T-helper 2 cell treated with Interferon-gamma antibody and Interleukin-4, amounts not matched to agents 100 ng/mL and 5 ng/mL, for 36 hours (primary cell): ENCODE results near the gene TREX2. TPM values are rescaled to one million over a fixed set of nuclear protein-coding genes. Genes with fewer than 3 reads are reported as not detected.

Experiments used
- intact Hi-C: fragments of 100-400 bp; cut with micrococcal nuclease; formaldehyde crosslinking; loops from one replicate; pipeline ENCODE4 v1.15.1; 2023
- total RNA-seq: library from RNA; stranded (reverse); gene quantifications from 2 replicates; pipeline ENCODE4 v1.2.3, GENCODE V29; 2022

TREX2 gene, protein sequence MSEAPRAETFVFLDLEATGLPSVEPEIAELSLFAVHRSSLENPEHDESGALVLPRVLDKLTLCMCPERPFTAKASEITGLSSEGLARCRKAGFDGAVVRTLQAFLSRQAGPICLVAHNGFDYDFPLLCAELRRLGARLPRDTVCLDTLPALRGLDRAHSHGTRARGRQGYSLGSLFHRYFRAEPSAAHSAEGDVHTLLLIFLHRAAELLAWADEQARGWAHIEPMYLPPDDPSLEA
- total RNA-seq, result 2.2 and 2.3 TPM in 2 replicates

DNA sequence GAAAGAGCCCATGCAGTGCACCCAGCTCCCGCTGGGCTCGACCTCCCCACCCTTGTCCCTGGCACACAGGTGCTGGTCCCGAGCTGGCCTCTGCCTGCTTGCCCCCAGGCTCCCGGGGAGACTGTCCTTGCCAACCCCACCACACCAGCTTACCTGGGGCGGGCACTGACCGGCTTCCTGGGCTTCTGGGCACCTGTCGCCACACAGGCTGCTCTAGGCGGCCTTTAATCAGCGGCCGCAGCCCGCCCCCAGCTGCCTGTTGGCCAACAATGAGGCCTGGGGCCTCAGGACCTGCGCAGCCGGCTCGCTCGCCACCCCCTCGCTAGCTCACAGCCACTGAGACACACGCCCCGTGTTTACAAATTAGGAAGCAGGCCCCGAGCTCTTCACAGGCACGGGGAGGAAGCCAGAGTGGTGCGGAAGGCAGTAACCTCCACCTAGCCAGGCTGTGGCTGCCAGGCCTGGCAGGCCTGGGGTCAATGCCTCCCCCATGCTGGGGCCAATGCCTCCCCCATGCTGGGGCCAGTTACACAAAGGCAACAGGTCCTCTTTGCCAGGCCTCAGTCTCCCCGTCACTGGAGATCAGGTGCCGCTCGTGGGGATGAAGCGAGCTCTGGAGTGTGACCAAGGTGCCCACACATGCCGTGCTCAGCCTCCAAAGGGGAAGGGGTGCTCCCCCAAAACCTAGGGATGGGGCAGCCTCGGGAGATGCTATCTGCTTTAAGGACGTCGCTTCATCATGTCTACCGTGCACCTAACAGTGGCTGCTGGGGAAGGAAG lies at the start of gene TREX2:
TREX2 (minus strand) TSS at position 201 of the 780 bp plus-strand sequence. CDS start 626 bp downstream, outside the sequence.
- intact Hi-C loops, result no loop called here

DNA sequence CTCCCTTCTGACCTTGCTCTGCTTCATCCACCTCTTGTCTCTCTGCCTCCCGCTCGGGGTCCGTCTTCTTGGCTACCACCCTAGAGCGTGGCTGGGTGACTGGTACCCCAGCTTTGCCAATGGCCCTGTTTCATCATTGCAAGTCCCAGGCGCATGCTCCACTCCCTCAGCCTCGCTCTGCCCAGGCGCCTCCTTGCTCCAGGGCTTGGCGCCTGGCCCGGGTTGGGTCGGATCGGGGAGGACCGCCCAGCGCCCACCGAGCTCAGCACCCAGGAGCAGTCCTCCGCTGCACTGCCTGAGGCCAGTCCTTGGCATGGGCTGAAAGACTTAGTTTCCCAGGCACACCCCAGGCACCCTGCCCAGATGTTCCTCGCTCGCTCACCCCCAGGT lies 49.5 kb upstream of the TREX2 start:
- intact Hi-C loops, result no loop called here

DNA sequence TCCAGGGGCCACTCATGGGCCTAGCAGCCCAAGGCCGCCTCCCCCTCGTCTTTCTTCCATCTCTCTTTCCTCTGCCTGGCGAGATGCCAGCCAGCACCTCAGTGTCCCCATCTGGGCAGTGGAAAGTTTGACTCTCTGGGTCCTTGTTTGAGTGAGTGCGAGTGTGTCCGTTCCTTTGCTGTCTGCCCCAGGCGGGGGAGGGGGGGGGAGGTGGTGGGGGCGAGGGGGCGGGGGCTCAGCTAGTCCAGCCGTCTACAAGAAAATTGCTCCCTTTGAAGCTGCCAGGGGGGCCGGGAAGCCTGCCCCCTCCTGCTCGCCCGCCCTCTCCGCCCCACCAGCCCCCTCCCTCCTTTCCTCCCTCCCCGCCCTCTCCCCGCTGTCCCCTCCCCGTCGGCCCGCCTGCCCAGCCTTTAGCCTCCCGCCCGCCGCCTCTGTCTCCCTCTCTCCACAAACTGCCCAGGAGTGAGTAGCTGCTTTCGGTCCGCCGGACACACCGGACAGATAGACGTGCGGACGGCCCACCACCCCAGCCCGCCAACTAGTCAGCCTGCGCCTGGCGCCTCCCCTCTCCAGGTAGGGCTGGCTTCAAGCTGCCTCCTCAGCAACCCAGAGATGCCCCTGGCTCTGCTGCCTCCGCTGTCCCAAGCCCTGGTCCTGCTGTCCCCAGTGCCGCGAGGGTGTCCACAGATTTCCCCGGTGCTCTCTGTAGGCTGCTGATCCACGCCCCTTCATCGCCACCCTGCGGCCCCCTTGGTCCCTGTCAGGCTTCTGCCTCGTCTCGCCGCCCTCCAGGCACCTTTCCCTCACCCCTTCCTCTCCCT lies 48.9 kb upstream of the TREX2 start, which contains the start of gene BGN:
BGN (plus strand) TSS at position 440 of the 821 bp plus-strand sequence. CDS start 9,652 bp downstream, outside the sequence.
- intact Hi-C loops, result no loop called here

DNA sequence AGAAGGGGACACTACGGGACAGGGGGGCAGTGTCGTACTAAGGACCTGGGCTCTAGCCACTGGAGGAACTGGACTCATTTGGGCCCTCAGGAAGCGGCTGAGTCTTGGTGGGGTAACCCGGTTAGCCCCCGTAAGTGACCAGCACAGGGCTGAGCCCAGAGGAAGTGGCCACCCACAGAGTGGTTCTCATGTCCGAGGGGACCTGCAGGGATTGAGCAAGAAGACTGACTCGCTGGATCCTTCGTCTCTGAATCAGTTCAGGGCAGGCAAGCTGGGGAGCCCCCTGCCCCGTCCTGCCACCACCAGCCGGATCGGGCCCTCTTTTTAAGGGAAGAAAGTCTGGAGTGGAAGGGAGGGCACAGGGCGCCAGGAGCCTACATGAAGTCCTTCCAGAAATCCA lies 48.2 kb upstream of the TREX2 start:
- intact Hi-C loops, result no loop called here

DNA sequence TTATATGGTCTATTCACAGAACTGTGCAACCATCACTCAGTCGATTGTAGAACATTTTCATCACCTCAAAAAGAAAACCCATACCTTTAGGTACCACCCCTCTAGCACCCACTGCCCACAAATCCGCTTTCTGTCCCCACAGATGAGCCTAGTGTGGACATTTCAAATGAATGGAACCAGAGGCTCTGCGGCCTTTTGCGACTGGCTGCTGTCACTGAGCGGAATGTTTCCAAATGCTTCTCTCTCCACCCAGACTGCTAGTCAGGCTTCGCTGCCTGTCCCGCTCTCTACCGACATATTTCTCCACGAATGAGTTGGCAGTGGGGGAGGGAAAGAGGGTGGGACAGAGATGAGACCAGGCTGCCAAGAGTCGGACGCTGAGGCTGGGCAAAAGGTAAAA lies 47.2 kb upstream of the TREX2 start:
- intact Hi-C loops, result no loop called here

DNA sequence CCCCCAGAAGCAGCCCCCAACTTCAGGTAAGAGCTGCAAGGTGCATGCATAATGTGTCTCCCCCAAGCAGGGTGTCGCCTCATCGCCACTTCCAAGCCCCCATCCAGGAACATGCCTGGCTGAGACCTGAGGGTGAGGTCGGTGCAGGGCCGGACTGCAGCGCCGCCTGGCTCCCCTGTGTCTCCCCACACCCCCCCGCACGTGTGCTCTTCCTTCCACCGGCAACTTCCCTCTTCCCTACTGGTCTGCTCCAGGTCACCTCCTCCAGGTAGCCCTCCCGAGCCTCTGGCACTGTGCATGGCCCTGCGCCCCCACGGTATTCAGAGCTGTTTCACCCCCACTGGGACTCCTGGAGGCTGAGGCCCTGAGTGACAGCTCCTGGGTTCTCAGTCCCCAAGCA lies 46.7 kb upstream of the TREX2 start:
- intact Hi-C loops, result no loop called here

DNA sequence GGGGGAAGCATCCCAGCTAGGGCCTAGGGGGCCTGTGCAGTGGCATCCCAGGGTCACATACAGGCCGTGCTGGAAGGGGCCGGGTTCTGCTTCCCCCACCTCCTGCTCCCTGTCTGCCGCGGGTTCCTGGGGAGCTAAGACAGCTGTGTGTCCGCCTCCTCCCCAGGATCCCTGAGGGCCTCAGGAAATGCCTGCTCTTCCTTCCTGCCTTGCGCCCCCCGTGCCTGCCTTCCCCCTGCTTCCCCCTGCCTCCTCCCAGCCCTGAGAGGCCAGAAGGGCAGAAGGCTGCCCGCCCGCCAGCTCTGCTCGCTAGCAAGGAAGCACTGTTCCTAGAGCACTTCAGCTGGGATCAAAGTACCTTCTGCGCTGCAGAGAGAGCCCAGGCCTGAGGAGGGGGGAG lies 46.1 kb upstream of the TREX2 start:
- intact Hi-C loops, result no loop called here

DNA sequence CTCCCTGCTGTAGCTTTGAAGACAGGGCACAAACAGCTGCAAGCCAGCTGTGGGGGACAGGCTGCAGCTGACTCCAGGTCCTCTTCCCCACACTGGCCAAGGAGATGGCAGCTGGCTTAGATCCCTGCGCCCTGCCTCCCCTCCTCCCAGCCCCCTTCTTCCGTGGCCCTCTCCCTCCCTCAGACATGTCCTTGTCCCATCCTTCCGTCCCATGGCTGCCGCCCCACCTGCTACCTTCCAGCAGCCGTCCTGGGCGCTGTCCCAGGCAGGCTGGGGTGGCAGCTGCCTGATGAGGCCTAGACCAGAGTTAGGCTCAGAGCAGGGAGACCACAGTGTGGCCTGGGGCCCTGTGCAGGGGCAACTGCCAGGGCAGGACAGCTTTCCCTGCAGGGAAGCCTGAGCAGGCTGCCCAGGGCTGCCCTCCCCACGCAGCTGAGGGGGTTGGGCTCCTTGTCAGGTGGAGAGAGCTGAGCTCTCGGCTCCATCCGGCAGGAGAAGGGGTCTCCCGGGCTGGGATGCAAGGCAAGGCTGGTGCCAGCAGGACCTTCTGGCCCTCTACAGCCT lies 45.6 kb upstream of the TREX2 start:
- intact Hi-C loops, result no loop called here

DNA sequence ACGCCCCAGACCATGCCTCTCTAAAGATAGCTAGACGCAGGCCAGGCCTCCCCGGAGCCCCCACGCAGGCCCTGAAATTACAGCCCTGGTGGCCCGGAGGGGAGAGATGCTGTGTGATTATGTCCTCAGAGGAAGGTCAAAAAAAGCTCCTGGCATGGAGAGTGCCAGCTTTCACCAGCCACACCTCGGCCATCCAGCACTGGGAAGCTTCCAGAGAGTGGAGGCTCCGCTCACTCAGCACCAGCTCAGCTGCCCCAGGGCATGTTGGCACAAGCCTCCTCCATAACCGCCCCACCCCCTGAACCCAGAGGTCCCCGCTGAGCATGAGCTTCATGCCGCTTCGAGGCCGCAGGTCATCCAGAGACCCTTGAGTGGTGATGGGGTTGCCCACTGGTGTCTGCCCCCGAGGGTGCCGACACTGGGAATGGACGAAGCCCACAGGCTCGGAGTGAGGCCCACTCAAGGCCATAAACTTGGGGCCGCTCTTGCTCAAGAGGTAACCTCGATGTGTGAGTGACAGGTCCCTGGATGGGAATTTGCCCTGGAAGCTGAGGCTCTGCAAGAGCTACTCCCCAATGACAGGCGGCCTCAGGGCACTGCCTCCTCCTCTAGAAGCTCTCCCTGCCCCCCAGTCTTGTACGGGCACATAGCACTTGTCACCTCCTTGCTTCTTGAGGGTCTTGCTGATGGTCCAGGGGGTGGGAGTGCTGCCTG lies 44.5 kb upstream of the TREX2 start:
- intact Hi-C loops, result no loop called here

DNA sequence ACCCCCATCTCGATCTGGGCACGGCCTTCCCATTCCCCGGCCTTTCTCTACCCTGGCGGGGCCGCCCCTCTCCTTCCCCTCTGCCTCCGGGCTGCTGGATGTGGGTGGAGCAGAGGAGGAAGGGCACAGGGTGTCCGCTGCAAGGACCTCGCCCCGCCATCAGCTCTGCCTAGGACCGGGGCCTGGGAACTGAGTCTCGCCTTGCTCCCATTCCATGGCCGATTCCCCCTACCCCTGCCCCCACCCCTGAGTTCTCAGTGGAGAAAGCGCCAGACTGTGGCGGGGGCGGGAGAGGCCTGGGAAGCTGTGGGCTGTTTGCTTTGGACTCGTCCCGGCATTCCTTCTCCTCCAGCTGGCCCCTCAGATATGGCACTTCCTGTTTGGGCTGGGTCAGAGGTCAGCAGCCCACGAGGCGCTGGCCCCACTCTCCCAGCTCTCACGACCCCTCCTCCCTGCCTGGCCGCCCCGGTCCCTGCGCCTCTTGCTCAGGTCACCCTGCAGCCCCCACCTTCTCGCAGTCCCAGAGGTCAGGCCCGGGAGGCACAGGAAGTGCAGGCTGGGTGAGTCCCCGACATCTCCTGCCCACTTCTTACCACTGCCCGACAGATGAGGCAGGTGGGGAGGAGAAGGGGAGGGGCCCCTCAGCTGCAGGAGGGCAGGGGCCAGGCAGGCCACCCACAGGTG lies 42.5 kb upstream of the TREX2 start:
- intact Hi-C loops, result no loop called here

DNA sequence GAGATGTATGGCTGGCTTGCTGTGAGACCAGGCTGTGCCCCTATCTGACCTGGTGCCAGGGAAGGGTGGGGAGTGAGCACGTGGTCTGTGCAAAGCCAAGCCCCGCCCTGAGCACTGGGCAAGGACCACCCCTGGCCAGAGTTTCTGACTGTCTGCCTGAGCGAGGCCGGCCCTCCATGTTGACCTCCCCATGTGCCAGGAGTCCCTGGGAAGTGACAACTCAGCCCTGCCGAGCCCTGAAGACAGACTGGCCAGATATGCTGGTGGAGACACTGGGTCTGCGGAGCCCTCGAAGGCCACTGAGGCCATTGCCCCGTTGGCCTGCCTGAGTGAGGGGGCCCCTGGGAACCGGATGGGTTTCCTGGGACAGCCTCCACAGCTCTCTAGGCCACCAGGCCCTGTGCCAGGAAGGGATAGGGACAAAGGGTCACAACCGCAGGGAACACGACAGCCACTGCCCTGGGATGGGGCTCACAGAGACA lies 41.8 kb upstream of the TREX2 start:
- intact Hi-C loops, result no loop called here

DNA sequence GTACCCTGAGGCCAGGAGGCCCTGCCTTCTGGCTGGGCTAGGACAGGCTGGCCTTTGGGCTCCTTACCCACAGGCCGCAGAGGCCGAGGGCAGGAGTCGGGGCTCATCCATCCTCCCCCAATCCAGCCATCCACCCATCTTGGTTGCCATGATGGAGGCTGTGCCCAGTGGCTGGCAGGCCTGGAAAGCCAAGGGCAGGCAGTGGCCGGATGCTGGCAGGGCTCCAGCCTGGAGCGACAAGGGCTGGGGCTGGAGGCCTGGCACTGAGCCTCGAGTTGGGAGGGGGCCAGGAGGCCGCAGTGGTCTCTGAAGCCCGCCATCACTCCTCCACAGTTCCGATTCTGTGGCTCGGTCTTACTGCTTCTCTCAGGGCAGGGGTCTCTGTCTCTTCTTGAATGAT lies 40.3 kb upstream of the TREX2 start:
- intact Hi-C loops, result no loop called here

DNA sequence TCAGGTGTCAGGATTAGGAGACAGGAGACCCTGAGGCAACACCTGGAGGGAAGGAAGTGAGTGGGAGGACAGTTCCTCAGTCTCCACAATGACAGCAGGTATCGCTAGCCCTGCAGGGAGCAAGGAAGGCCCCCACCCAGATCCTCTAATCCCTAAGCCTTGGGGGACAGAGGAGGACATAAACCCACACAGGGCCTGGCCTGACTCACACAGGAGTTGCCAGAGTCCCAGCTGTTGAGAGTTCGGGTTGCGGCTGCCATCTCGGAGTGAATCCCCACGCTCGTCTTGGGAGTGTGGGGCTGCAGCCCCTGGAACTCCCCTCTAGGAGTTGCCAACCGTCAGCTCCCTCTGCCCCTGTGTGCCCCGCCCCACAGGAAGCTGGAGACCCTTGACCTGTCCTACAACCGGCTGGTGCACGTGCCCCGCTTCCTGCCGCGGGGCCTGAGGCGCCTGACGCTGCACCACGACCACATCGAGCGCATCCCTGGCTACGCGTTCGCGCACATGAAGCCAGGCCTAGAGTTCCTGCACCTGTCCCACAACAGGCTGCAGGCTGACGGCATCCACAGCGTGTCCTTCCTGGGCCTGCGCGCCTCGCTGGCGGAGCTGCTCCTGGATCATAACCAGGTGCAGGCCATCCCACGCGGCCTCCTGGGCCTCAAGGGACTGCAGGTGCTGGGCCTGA lies 39.7 kb upstream of the TREX2 start:
- intact Hi-C loops, result no loop called here

DNA sequence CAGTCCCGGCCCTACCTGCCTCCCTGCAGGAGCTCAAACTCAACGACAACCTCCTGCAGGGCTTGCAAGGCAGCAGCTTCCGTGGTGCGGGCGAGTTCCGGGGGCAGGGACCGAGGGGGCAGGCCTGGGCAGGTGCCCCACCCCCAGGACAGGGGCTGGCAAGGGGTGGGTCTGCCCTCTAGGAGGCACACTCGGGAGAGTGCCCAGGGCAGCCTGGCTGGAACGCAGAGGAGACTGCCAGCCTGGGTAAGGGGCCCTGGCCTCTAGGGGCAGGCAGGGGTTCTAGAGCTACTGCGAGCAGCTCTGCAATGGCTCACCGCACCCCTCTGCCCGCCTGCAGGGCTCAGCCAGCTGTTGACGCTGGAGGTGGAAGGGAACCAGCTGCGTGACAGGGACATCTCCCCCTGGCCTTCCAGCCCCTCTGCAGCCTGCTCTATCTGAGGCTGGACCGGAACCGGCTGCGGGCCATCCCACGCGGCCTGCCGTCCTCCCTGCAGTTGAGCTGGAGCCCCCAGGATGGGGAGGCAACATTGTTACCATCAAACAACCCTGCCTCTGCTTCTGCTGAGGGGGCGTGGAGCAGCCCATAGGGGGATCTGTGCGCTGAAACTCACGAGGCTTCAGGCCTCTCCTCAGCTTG lies 36.6 kb upstream of the TREX2 start:
- intact Hi-C loops, result no loop called here

DNA sequence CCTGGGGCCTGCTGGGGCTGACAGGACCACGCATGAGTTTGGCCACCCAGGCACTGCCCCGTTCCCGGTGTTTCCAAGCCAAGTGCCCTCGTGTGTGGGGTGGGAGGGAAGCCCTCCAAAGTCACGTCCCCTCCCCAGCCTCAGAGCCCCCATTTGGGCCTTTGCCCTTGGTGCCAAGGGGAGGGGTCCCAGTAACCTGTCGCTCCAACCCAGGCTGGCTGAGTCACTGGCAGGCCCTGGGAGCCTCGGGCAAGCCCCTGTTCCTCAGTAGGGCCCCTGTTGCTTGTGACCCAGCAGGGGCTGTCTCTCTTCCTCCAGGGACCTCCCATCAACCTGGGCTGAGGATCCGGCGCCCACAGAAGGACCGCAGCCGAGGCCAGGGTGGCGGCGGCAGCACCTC lies 35.2 kb upstream of the TREX2 start:
- intact Hi-C loops, result no loop called here

DNA sequence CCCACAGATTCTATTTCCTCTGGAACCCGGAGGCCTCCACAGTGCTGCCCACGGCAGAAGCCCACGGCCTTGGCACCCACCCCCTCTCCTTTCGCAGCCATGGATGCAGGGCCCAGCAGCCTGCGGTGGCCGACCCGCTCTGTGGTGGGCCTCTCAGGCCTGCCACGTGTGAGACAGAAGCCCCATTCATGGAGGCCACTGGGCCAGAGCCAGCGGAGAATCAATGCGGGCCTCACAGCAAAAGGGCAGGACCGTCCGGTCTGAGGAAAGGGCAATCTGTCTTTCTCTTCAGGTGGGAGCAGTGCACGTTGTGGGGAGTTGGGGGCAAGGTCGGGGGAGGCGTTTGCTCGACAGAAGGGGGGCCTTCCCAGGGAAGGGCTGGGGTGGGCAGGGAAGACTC lies 32.9 kb upstream of the TREX2 start:
- intact Hi-C loops, result no loop called here

DNA sequence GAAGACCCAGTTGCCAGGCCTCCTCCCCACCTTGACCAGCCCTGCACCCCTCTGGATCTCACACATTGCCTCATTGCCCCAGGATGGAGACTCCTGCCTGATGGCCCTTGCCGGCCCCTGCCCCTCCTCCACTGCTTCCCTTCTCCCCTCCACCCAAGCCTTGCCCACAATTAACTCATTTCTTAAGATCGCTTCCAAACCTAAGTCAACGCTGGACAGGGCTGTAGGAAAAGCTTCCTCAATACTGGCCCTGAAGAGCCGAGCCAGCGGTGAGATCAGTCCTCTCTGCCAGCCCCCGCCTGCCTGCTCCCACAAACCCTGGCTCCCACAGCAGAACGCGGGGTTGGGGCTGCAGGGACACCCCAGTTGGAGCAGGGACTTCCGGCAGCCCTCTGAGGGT lies 32.0 kb upstream of the TREX2 start:
- intact Hi-C loops, result no loop called here

DNA sequence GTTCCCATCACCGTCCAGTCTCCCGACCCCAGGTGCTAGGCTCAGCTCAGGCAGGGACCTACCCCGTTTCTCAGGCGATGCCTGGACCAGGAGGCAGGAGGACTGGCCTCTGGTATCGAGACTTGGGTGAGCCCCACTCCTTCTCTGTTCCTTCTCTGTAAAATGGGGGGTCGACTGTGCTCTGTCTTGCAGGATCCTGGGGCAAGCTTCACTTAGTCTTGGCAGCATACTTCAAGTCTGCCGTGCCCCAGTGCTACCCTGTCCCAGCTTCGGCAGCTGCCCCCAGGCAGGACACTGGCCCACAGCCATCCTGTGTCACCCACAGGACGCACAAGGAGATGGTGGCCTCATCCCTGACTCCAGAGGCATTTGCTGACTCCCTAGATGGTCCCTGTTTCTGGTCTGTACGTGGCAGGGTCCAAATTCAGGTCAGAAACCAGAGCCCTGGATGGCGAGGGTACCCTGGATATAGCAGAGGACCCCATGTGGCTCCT lies 31.6 kb upstream of the TREX2 start:
- intact Hi-C loops, result no loop called here
